Esophagus mucosa (tissue), 1 donor: Measurements from ENCODE around the gene HOXD8. TPM values are rescaled to one million over a fixed set of nuclear protein-coding genes. Genes with fewer than 3 reads are reported as not detected.

ENCODE experiments used
- ATAC-seq: fragments of 200-7000 bp; cut with Tn5 transposase; one replicate; pipeline ENCODE4 v1.9.1; 2020
- total RNA-seq: library from RNA; stranded (reverse); gene quantifications from one replicate; pipeline ENCODE4 v1.2.4, GENCODE V29; 2023
- donor health status: DM: yes; HTN: yes; CAD: no.

The HOXD8 gene
- total RNA-seq, 1 donor from 2014 or later: 0.88 TPM

DNA sequence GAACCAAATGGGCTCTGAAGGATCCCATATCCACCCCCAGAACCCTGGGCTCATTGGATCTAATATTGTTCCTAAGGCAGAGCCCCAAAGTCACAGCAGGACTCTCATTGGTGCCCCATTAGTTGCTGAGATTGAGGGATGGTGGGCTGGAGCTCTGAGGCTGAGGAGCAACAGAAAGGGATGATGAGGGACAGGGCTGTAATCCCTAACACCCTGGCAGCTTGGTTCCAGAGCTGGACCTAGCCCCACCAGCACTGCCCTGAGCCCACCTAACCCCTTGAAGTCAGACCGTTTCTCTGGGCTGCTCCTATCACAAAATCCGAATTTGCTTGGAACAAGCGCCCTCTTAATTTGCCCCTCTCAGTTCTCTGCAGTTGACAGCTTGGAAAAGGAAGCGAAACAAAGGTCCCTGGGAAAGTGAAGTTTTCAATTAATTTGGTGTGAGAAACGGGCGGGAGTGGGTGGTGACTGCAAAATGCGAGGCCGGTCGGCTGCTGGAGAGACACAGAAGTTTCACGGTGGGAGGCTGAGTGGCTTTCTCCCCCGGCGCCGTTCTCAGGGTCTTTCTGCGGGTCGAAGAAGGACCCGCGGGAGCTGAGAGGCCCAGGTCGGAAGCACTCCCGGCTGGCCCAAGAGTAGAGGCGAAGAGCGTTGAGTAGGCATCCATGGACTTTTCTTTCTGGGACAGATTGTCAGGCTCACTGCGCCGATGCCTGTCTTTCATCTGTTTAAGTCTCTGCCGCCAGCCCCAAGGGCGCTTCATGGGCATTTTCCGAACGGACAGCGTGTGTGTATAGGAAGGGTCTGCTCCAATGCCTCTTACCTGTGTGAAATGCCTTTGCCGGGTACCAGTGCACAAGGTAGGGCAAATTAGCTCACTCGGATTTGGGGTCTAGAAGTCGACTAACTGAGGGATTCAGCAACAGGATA lies 37.9 kb upstream of the HOXD8 start:
- ATAC-seq: no peak

DNA sequence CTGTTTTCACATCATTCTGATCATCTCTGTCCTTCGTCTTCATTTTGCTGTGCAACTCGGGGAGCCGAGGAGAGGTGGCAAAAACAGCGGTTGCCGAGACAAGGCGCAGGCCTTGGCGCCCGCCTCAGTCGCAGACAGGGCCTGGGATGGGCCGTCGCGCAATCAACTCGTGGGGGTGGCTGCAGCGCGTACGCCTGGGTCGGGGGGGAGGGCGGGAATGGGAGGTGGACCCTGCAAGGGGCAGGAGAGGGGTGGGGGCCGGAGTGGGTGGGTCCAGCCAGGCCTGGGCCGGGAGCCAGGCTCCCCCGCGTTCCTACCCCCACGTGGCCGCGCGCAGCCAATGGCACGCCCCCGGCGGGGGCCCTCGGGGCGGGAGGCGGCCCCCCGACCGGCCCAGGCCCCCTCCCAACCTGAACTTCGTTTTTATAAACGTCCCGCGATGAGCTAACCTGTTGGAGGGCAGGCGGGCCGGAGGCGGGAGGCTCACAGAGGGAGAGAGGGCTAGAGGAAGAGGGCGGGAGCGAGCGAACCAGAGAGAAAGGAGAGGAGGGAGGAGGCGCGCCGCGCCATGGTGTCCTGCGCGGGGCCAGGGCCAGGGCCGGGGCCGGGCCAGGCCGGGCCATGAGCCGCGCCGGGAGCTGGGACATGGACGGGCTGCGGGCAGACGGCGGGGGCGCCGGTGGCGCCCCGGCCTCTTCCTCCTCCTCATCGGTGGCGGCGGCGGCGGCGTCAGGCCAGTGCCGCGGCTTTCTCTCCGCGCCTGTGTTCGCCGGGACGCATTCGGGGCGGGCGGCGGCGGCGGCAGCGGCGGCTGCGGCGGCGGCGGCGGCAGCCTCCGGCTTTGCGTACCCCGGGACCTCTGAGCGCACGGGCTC lies 37.0 kb upstream of the HOXD8 start, which contains the start of gene HOXD13:
Gene HOXD13 (plus strand): TSS at position 452 of the 875 bp plus-strand sequence. CDS start 170 bp downstream, at position 622.
- ATAC-seq: peak; percentile 24

DNA sequence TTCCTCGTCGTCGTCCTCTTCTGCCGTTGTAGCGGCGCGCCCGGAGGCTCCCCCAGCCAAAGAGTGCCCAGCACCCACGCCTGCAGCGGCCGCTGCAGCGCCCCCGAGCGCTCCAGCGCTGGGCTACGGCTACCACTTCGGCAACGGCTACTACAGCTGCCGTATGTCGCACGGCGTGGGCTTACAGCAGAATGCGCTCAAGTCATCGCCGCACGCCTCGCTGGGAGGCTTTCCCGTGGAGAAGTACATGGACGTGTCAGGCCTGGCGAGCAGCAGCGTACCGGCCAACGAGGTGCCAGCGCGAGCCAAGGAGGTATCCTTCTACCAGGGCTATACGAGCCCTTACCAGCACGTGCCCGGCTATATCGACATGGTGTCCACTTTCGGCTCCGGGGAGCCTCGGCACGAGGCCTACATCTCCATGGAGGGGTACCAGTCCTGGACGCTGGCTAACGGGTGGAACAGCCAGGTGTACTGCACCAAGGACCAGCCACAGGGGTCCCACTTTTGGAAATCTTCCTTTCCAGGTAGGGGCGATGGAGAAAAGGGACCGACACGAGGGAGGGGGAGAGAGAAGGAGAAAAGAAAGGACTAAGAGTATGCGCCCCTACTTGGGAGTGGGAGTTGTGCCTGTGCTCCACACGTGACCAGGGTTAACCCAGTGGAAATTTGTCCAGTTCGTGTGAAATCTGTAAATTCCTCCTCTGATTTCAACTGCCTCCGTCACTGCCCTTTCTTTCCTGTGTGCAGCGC lies 36.2 kb upstream of the HOXD8 start:
- ATAC-seq: no peak

DNA sequence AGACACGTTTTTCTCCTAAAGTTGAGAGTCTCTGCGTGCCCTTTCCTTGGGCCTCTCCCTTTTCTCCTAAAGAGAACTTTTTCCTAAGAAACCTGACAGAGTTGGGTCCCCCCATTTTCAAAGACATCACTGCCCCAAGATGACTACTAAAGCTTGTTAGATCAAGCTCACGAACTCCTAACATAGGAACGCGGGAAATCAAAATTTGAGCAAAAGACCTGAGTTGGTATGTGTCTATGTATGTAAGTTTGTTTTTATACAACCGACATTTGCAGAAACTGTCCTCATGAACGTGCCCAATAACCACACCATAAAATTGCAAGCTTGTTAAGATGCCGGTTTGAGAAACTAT lies 35.6 kb upstream of the HOXD8 start:
- no peak for ATAC-seq

DNA sequence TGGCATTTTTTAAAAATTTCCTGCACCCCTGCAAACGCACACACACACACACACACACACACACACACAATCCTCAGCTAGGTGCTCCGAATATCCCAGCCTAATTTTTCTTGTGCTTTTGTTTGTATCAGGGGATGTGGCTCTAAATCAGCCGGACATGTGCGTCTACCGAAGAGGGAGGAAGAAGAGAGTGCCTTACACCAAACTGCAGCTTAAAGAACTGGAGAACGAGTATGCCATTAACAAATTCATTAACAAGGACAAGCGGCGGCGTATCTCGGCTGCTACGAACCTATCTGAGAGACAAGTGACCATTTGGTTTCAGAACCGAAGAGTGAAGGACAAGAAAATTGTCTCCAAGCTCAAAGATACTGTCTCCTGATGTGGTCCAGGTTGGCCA lies 35.2 kb upstream of the HOXD8 start:
- no peak for ATAC-seq

DNA sequence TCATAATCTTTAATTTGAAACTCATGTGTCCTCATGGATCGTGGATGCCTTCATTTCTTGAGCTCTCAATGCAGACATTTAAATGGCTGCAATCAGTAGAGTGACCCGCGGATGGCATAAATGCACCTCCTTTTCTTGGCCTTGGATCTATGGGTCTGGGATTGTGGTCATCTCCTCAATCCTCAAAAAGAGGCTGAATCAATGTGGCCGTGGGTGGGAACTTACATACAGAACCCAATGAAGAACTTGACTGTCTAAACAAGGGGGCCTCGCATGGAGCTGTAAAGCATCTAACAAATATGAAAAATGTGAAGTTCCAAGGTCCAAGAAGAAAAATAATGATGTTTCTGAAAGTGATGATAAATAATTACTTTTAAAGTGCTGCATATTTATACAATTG lies 34.1 kb upstream of the HOXD8 start:
- no peak for ATAC-seq

DNA sequence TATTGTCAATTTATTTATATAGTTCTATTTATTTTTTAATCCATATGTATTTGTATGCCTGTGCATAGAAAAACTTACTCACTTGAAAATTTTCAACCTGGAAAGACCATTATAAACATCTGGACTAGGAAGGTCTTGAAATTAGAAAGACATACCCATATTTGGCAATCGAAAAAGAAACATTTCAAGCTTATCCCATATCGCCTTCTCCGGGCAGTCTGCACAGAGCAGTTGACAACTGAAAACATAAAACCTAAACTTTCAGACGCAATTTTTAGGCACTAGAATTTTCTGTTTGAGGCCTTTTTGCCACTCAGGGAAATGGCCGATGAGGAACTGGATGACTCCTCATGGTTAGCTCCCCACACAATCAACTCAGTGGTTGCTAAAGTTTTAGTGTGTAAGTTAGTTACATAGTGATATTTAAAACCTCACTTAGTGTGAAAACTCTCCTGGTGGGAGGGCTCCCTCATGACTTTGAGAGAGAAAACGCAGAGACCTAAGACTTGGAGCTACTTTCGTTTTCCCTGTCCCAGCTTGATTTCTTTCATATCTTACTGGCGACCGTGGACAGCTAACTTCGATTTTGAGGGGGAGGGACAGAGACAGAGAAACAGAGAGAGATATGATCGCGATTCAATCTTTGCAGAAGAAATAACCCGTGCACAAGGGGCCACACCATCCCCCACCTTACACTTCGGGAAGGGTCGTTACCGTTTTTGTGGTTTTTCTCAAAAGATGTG lies 33.1 kb upstream of the HOXD8 start:
- ATAC-seq: no peak

DNA sequence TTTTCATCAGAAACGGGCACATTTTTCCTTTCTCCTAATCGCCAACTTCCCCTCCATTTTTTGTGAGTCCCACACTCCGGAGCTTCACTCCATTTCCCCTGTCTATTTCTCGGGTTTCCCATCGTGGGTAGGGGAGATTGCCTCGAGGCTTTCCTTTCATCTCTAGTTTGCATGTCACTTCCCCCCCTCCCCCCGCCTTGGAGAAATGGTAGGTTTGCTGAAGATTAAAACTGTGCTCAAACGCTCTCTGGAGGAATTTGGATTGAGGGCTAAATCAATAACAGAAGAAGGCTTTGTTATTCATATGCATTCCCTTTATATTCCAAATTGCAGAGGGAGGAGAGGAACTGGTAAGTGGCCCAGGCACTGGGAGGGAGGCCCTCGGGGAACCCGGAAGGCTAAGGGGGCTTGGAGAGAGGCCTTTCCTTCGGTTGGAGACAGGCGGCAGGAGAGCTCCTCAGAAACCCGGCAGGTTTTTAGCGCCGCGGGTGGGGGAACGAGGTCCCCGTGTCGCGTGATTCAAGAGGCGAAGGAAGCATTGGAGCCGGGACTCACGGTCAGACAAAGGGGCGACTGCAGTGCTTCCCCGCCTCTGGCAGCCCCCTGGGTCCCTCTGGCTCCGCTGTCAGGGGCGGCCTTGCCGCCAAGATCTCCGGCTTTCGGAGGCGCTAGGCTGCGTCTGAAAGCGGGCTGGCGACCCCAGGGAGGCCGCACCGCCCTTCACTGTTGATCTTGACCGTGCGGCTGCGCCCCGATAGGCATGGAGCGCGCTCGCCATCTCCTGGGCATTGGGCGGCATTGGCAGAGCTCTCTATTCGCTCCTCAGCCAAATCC lies 32.3 kb upstream of the HOXD8 start:
- peak; percentile 86 for ATAC-seq

DNA sequence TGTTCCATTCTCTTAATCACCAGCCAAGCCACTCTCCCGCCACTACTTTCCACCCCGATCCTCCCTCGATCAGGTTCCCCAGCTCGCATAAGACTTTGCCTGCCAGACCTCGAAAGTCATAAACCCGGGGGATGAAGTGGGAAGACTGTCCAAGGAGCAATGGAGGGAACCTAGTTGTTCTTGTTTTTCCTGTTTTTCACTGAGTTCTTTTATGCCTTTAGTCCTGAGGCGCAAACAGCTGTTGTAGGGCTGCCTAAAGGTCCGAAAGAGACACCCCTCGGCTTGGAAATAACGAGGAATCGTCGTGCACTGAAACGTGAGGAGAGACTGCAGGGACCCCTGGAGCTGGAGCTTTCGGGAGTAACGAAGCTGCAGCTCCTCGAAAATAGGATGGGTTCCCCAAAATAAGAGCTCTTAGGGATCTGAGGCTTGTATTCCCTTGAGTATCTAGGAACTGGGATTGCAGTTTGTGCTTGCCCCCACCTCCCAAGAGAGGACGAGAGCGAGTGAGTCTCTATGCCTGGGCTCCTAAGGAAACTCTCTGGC lies 31.6 kb upstream of the HOXD8 start:
- ATAC-seq: no peak

DNA sequence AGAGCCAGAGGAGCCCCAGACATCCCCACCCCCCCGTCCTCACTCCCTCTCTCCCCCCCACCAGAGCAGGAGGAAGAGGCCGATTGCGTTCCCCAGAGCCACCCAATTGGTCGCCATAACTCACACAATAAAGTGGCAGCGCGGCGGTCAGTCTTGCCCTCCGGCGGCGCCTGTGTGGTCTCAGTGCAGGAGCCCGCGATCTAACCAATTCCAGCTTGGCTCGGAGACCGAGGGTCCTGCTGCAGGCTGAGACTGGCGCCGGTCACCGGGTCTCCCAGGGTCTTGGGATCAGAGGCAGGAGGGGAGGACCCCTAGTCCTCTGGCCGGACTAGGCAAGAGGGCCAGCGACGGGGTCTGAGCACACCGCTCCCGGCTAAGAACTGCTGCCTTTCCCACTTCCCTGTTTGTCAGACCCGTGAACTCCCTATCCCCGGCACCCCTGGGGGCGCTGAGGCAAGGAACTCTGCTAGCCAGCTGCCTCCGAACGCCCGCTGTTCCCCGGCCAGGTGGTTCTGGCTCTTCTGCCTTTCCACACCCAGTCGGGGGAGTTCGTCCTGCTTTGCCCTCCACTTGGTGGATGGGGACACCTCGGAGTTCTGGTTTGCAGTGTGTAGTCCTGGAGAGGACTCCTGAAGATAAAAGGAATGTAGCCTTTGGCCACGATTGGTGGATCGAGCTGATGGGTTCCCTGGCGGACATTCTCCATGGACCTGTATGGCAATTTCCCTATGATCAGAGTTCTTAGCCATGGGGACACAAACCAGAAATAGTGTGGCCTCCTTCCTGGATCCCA lies 30.9 kb upstream of the HOXD8 start:
- ATAC-seq: no peak

DNA sequence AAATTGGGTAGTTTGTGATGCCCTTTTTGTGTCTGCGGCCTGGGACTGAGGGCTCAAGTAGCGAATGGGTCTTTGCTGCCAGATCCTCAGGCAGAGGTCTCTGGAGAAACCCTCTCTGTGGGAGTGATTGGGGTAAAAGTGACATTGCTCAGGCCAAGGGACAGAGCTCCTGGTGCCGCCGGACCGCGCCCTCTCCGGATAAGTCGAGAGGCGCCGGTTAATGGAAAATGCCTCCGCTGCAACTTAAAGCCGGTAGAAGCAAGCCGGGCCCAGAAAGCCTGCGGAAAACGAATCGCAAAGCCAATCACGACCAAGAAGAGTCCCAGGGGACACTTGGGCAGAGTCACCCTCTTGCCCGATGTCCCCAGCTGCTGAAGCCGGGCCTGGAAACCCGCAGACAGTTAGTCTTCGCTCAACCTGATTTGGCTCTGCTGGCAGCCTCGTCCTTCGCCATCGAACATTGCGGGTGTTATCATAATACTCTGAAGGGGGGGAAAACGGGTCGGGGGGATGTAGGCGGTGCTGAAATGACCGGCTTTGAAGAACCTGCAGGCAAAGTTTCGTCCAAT lies 30.3 kb upstream of the HOXD8 start:
- ATAC-seq: no peak

DNA sequence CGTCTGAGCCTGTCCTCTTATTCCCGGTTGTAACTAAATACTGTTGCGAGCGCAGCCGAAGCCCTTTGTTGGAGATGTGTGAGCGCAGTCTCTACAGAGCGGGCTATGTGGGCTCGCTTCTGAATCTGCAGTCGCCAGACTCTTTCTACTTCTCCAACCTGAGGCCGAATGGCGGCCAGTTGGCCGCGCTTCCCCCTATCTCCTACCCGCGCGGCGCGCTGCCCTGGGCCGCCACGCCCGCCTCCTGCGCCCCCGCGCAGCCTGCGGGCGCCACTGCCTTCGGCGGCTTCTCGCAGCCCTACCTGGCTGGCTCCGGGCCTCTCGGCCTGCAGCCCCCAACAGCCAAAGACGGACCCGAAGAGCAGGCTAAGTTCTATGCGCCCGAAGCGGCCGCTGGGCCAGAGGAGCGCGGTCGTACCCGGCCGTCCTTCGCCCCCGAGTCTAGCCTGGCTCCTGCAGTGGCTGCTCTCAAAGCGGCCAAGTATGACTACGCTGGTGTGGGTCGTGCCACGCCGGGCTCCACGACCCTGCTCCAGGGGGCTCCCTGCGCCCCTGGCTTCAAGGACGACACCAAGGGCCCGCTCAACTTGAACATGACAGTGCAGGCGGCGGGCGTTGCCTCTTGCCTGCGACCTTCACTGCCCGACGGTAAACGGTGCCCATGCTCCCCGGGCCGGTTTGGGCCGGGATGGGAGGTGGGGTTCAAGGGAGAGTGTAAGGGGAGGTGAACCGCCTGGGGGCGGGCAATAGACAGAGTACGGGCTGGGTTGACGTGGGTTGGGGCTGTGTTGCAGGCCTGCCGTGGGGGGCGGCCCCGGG lies 29.6 kb upstream of the HOXD8 start, which contains the start of gene HOXD12:
Gene HOXD12 (plus strand): TSS at position 68 of the 819 bp plus-strand sequence. CDS start 7 bp downstream, at position 75.
- no peak for ATAC-seq

DNA sequence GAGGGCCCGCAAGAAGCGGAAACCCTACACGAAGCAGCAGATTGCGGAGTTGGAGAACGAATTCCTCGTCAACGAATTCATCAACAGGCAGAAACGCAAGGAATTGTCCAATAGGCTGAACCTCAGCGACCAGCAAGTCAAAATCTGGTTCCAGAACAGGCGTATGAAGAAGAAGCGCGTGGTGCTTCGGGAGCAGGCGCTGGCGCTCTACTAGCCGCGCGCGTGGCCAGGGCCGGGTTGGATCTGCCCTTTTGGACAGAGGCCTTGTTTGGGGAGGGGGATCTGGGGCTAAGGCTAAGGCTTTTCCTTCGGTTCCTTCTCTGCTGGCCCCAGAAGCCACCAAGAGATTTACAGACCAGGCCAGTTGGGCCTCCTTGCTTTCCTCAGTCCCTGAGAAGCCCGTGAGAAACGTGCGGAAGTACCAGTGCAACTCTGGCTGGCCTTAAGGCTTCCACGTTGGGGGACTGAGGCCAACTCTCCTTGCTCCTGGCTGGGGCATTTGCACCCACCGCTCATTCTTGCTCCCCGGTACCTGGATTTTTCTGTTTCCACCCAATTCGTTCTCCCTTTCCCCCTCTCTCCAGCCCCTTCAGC lies 28.9 kb upstream of the HOXD8 start:
- no peak for ATAC-seq

DNA sequence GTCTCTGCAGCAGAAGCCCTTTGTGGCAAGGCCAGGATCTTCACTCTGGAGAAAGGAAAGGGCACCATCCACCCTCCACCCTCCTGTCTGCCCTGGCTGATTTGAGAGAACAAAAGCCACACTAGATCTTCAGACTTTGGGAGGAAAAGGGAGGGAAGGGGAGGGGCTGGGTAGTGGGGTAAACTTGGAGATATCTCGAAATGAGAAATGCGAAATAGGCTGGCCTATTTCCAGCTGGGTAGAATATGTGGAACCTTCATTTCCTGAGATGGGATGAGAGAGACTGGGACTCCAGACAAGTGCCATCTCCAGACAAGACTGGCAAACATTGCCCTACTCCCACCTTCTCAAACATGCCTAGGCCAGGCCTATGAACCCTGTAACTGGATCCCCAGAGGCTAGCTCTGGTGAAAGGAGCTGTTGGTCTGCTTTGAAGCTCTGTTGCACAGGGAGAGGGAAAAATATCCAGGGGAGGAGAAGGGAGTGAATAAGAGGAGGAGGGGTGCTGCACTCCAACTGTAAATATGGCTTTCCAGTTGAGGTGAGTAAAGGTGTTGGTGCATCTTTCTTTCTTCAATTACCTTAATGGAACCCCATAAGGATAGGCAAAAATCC lies 28.2 kb upstream of the HOXD8 start:
- ATAC-seq: no peak

DNA sequence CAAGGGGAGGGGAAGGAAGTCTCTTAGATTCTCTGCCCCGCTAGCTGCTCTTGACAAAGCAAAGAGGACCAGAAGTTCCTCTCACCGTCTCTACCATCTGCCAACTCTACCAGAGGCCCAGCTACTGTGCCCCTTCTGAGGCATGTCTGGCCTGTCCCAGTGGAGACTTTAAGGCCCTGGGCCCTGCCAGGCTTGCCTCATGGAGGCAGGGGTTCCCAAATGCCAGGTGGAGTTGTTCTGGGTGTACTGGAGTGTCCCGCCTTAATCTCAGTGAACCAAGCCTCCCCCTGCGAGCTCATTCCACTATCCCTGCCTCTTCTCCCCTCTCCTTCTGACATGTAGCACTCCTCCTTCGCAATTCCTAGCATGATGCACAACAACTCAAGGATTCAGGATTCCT lies 27.7 kb upstream of the HOXD8 start:
- no peak for ATAC-seq

DNA sequence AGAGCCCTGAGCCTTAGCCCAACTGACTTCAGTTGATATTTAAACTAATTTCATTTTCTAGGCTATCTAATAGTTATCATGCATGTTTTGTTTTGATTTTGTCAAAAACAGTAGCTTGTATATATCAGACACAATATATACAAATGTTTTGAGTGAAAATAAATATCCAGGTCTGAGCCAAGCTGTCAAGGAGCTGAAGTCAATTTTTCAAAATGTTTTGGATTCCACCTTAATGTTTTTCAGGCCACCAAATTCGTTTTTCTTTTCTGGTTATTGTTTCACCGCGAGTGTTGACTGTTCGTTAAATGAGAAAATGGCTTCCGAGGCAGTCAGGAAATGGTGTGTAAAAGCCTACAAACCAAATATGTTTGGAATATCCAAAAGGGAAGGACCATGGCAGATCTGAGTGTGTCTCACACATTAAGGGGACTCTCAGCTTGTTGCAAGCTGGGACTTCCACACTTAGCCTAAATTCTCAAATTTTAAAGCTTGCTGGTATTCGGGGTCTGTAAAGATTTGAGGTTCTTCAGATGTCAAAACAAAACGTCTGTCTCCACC lies 27.1 kb upstream of the HOXD8 start:
- ATAC-seq: no peak

DNA sequence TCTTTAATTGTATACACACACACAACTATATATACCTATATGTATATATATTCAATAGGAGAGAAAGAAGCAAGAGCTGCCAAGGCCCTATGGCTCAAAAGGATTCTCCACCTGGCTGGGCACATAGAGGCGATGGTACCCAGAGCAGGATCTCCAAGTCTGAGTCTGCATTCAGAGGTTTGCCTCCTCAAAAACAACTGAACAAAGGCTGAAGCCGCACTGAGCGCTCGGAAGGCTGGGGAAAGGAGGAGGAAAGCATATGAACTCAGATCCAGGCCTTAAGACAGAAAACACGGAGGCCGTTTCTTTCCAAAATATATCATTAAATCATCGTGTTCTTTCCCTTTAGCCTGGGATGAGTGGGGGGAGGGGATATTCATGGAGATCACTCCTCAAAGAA lies 26.3 kb upstream of the HOXD8 start:
- no peak for ATAC-seq
